CD4-positive, alpha-beta T cell treated with Interferon alpha-2 for 1 hour (primary cell): ENCODE results near the gene MAEL.
"Not testable (repeated sequence)": the region's sequence is repeated elsewhere in the genome, so short reads cannot be mapped to it uniquely, and the experiment has no call there.

ENCODE experiments used
- DNase-seq, 2 donors: peaks; one replicate each; pipeline ENCODE4 v3.0.0-alpha.2; 2020 to 2022

Gene MAEL

DNA sequence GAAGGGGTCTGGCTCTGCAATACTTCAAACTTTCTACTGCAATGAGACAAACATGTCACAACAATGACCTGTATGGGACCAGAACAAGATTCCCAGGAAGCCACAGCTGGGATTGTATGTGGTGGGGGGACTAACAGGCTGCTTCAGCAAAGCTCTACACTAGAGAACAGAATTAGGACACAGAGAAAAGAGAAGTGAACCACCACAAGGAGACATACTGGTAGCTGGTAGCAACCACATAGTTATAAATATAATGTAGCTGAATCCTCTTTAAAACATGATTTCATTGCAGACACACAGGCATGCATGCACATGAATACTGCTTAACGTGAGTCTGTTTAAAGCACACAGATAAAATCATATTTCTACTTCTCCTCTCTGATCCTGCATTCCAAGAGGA, 10.3 kb upstream of the MAEL start:
- DNase-seq = no peak

DNA sequence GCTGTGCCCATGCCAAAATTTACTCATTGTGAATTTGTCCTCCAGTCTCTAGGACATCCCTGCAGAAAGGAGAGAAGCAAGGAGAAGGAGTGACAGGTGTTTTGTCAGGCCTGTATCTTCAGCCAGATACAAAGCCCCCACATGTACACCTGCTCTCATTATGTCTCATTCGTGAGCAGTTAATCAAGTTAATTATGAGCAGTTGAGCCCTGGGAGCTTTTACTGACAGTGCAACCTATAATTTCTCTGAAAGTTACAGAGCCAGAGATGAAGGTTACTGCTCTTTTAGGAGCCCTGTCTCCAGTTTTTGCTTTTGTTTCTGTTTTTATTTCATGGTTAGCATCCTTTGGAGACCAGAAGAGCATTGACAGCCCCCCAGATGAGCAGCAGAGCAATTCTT, 8.7 kb upstream of the MAEL start:
- no peak for DNase-seq

DNA sequence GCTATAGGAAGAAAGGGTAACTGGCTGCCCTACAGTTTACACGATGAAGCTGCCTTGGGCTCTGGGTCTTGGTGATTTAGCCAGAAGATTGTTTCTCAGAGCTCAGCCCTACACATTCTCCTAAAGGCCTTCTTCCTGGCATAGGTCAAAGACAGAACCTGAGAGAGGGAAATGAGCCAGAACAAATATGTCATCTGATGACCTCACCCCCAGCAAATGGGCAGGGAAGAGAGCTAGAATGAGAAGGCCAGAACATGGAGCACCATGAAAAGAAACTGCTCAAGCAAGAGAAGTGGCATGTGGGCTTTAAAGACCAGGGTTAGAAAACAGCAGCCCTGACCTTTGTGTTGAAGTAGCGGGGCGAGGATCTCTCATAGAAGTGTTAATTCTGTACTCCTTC, 8.3 kb upstream of the MAEL start:
- DNase-seq = no peak

DNA sequence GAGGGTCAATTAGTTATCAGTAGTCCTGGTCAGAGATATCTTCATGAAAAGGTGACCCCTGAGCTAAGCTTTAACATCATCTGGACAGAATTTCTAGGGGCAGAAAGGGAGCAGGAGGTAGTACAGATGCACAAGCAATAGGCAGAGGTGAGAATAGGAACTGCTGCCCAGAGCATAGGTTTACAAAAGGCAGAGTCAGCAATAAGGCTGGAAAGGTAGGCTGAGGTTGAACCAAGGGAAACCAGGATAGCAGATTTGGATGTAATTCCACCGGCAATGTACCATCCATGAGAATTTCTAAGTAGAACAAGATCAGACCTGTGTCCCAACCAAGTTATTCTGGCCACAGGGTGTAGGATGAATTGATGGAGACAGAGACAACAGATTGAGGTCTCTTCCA, 7.5 kb upstream of the MAEL start:
- DNase-seq = no peak

DNA sequence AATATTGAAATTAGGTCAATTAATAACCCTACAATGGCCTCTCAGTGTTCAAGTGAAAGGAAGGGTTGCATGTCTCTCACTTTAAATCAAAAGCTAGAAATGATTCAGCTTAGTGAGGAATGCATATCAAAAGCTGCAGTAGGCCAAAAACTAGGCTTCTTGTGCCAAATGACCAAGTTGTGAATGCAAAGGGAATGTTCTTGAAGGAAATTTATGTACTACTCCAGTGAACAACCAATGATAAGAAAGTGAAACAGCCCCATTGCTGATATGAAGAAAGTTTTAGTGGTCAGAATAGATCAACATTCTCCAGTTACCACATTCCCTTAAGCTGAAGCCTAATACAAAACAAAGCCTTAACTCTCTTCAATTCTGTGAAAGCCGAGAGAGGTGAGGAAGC, 10.0 kb downstream of the MAEL start:
- no peak for DNase-seq

DNA sequence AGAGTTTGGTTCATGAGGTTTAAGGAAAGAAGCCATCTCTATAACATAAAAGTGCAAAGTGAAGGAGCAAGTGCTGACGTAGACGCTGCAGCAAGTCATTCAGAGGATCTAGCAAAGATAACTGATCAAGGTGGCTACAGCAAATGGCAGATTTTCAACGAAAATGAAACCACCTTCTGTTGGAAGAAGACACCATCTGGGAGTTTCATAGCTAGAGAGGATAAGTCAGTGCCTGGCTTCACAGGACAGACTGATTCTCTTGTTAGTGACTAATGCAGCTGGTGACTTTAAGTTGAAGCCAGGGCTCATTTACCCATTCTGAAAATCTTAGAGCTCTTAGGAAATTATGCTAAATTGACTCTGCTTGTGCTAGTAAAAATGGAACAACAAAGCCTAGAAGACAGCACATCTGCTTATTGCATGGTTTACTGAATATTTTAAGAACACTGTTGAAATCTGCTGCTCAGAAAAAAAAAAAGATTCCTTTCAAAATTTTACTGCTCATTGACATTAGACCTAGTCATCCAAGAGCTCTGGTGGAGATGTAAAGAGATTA, 10.5 kb downstream of the MAEL start:
- DNase-seq = no peak

DNA sequence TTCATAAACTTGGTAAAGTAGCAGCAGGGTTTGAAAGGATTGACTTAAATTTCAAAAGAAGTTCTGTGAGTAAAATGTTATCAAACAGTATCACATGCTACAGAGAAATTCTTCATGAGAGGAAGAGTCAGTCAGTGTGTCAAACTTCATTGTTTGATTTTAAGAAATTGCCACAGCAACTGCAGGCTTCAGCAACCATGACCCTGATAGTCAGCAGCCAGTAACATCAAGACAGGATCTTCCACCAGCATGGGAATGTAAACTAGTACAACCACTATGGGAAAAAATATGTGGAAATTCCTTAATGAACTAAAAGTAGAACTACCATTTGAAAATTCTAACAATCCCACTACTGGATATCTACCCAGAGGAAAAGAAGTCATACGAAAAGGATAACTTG, 11.5 kb downstream of the MAEL start:
- no peak for DNase-seq

DNA sequence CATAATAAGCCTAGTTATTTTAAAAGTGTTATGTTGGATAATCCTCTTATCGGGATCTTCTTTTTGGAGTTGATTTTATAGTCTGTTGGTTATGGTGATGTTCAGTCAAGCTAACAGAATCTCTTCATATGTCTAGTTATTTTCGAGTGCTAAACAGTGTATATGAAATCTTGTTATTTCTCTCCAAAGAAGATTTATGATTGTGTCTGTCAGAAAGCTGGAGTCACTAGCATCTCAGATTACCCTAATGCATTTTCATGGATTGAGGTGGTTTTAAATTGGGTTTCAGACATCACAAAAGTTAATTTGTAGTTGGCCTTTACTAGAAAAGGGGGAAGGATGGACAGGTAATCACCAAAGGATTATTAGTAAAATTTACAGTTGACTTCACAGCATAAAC, 13.3 kb downstream of the MAEL start:
- no peak for DNase-seq

DNA sequence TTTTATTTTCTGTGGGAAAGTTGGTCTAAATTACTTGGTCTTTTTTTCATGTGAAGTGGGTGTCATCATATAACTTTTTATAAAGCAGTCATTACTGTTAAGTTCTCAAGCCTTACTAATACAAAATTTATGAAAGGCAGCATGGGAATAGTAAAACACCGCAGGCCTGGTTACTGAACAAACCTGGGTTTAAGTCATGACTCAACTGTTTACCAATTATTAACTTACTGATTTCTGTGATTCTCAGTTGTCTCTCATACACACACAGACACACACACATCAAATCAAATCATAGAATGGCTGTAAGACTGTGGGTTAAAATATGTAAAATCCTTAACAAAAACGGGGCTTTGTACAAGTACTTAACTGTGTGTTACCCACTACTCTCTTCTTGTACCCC, 14.6 kb downstream of the MAEL start:
- DNase-seq = no peak

DNA sequence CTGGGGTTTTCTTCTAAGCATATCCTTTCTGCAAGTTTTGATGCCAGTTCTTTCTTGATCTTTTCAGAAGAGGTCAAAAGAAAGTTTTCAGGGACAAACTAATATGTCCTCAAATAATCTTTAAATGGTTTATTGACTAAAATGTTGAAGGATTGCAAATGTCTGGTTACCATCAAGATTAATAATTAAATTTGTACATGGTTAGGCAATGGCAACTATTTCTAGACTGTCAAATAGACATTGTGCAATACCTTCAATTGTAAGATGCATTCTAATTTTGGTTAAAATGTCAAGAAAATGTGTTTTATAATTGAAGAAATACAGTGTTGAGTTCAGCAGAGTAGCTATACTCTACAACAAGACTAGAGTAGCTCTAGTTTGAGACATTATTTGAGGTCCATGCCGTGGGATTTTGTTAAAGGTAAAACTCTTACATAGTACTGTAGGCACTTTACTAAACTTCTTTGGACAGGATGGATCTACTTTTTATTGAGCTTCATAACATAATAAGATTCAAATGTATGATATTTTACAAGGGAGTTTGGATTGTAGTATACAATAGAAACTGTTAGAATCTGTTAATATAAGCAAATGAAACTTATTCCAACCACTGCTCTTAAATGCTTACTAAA, 22.6 kb downstream of the MAEL start:
- no peak for DNase-seq

DNA sequence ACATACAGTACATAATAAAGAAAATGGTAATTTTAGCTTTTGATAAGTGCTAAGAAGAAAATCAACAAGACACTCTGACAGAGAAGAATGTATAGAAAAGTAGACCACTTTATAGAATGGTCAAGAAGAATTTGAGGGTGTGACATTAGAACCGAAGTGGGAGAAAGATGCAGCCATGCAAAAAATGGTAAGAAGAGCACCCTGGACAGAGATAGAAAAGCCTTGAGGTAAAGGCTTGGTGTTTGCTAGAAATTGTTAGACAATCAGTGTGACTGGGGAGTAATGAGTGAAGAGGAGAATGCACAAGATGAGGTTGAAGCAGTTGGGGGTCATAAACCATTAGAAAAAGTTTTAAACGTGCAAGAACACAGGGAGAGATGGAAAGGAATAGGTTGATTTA, 23.5 kb downstream of the MAEL start:
- DNase-seq = no peak

DNA sequence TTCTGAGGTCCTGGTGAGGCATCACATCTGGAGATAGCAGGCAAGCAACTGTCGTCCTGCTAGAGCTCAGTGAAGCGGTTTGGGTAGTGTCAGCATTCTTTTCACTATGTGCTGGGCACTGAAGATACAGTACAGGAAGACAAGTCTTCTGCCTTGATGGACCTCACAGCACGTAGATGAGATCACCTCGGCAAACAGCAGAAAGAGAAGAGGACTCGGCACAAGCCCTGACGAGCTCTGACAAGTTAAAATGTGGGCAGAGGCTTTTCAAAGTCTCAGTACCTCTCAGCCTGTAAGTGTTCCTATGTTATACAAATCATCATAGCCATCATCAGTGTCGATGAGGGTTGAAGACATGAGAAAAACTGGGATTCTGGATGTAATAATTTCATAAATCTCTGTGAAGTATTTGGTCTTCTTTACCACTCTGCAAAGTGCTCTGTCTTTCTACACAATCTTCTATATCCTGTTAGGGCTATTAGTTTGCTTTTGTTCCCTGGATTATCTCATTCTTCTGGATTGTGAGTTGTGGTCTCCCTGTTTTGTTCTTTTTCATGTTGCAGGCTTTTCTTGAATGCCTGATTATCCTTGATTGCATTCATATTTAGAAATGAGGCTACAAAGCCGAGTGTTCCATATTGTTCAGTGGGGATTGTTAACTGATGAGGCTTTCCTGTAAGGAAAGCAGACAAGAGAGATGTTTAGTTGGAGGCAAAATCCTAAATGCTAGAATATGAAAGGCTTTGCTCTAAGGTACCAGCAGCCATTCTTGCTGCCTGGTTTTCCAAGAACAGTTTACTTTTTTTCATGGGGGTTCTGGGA, 24.2 kb downstream of the MAEL start:
- no peak for DNase-seq

DNA sequence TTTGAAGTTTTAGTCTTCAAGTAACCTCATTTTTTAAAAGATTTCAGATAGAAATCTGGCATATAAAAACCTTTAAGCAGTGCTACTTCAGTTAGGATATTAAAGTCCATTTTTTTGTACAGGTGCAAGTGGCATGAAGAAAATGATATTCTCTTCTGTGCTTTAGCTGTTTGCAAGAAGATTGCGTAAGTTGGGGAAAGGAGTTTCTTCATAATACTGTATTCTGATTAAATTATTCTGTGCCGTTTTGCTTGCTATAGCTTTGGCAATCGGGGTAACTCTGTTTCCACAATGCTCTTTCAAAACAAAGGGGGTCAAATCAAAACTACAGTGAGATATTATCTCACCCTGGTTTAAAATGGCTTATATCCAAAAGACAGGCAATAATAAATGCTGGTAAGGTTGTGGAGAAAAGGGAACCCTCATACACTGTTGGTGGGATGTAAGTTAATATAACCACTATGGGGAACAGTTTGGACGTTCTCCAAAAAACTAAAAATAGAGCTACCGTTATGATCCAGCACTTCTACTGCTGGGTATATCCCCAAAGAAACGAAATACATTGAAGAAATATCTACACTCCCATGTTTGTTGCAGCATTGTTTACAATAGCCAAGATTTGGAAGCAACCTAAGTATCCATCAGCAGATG, 27.1 kb downstream of the MAEL start:
- DNase-seq = no peak

DNA sequence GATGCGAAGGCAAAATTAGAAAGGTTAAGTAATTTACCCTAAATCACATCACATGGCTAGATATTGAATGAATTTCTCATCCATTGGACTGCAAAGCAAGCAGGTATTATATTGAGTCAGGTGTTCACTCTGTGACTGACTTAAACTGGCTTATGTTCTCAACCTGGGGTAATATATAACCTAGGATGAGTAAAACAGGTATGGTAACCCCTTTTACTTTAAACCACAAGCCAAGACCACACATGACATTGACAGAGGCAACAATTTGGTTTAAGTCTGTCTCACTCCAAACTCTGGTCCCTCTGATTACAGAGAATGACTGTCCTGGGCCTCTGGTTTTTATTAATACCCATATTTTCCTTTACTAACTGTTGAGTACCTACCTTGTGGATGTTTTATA, 33.3 kb downstream of the MAEL start:
- DNase-seq = no peak

DNA sequence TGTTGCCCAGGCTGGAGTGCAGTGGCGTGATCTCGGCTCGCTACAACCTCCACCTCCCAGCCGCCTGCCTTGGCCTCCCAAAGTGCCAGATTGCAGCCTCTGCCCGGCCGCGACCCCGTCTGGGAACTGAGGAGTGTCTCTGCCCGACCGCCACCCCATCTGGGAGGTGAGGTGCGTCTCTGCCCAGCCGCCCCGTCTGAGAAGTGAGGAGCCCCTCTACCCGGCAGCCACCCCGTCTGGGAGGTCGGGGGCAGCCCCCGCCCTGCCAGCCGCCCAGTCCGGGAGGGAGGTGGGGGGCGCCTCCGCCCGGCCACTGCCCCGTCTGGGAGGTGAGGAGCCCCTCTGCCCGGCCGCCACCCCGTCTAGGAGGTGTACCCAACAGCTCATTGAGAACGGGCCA, 40.5 kb downstream of the MAEL start:
- DNase-seq = not testable (repeated sequence)

DNA sequence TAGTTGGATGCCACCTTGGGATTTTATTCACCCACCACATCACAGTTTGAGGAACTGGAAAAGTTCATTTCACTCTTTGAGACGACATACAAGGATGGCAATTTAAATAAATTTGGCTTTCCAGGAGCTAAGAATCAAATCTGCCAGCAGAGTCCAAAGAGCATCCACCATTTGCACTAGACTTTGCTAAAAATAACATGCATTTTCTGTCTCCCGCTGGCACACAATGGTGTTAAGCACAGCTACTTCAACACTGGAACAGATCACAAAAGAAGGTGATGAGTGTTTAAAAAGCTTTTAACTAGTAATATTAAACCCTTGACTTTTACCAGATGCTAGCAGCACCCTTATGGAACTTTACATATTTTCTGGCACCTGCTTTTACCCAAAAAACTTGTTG, 44.6 kb downstream of the MAEL start:
- DNase-seq = no peak

DNA sequence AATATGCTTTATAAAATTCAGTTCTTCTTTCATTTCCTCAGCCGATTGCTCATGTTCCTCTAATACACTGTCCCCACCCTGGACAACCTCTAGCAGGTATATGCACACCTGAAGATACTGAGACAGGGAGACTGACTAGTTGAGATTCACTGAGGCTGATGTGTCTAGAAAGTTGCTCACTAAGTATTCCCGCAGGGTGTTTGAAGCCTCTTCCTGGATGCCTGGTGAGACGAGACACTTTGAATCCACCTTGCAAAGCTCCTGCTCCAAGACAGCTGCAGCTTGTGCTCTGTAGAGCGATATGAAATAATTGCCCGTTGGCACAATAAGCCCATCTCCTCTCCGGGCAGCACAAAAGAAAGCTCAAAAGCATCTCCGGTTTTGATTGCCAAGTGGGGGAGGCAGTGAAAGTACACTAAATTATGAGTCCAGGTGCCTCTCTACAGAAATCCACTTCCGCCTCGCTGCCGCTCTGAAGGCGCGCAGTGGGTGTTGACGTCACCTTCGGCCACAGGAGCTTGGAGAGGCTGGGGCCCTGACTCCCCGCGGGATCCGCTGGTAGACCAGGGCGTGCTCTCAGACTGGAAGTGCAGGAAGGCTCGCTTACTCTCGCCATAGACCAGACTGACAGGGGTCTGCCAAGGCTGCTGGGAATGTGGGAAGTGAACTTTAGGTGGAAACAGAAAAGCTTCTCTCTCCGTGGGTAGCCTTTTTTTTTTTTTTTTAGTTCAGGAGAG, 54.8 kb downstream of the MAEL start:
- DNase-seq = peak; percentile 64 to 73

DNA sequence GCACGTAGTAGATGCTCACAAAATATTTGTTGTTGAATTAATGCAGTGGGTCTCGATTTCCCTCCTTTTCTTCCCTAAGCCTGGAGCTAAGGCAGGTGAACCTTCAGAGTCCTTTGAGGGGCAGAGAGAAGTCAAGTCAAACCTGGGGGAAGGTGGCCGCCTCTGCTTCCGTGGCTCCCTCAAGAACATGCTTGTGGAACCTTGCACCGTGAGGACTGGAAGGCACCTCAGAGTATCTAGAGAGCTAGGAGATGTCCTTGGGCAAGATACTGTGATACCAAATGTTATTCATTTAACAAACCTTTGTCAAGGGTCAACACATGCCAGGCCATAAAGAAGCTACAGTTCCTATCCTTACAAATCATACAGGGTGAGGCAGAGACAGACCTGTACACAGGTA, 62.8 kb downstream of the MAEL start:
- no peak for DNase-seq

DNA sequence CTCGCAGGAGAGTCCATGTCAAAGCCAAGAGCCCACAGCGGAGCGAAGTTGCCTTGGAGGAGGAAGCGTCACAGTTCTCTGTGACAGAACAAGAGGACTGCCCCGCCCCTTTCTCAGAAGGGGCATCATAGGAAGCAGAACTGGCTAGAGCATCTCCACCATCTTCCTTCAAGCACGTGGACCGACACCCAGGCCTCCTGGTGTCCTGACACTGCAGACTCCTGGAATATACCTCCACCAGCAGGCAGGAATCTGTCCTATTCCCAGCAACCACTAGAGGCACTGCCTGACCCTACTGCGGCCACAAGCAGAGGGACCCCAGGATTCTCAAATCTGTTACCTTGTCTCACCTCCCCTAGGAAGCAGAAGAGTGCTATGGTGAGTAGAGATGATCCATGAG, 63.3 kb downstream of the MAEL start:
- no peak for DNase-seq

DNA sequence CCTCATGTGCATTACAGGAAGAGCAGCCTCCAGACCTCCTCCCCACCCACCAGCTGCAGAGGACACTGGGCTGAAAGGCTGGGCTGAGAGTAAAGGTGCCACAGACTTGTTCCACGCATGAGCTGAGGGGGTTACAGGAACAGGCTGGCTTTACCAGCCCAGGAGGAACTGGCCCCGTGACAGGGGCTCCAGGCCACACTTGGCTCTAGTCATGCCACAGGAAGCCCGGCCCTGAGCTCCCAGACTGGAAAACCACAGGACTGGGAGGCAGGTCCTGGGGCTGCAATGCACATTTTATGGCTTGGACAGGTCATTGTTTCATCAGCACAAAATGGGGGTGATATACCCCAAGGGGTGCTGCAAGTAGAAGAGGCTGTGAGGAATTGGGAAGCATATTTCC, 65.5 kb downstream of the MAEL start:
- no peak for DNase-seq

DNA sequence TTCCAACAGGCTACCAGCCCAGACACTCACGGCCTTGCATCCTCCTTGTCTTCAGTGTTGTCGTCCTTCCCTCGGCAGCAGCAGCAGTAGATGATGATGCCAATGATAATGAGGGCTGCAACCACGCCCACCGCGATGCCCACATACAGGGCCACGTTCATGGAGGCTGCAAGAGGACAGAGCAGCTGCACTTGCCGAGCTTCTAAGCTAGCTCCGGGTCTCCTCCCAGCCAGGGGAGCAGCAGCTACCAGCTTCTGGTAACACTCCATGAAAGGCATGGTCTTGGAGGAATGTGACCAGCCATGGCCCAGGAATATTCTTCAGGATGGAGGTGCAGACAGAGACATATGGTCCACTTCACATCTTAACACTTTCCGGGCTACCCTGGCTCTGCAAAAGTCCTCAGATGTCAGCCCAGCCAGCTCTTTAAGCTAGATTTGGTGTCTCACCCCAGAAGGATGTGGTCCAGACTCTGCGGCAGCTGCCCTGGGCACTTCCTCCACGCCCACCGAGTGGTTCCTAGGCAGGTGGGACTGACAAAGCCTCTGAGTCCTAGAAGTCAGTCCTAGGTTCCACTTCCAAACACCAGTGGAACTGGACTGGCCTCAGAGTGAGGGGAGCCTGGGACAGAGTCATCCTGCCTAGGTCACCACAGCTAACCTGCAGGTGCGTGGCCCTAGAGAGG, 66.0 kb downstream of the MAEL start:
- DNase-seq = no peak

DNA sequence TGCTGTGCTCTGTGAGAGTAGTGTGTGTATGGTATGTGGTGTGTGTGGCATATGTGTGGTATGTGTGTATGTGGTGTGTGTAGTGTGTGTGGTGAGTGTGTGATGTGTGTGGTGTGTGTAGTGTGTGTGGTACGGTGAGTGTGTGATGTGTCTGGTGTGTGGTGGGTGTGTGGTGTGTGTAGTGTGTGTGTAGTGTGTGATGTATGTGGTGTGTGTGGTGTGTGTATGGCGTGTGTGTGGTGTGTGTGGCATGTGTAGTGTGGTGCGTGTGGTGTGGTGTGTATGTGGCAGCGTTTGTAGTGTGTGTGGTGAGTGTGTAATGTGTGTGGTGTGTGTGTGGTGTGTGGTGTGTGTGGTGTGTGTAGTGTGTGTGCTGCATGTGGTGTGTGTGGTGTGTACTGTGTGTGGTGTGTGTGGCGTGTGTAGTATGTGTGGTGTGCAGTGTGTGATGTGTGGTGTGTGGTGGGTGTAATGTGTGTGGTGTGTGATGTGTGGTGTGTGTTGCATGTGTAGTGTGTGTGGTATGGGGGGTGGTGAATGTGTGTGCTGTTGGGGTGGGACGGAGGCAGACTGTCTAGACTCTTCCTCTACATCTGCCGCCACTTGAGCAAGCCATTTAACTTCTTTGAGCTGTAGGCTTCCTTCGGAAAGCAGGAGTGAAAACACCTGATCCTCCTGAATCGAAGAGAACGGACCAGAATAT, 67.6 kb downstream of the MAEL start:
- no peak for DNase-seq
